NCI-H69 (cell line): Measurements from ENCODE around the gene ZFAND3.
"Not testable (repeated sequence)": the region's sequence is repeated elsewhere in the genome, so short reads cannot be mapped to it uniquely, and the experiment has no call there.

Experiments used
- DNase-seq: peaks from one replicate; lab custom pipeline; 2025; lab: John Stamatoyannopoulos, UW

Gene ZFAND3

DNA sequence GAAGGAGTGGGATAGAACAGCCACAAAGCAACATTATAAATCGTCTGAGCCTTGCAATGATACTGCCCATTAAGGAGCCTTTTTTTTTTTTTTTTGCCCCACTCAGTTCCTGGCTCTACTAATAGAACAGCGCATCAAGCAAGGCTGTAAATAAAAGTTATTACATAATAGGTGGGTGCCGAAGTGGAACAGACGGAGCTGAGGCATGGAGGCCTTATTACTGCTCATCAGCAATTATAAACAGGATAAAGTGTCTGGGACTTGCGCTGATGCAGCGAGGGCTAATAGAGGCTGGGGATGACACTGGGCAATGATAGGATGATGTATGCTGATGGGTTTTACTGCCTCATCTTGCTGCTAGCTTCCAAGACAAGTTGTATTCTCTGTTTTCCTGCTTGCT, 272.1 kb downstream of the ZFAND3 start:
- peak; percentile 93 for DNase-seq

DNA sequence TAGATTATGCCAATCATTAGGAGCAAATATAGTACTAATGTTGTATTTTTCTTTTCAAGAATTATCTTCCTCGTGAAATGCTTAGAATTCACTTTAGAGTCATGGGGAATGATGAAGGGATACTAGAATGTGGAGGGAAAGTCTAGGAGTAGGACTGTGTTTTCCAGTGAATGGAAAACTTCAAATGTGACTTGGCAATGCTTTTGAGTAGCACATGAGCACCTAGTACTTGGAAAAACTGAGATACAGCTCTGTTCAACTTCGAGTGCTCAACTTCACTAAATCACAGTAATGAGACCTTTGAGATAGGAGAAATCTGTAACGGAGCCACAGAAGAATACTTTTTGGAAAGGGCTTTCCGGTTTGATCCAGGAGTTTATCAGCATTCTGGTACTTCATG, 272.9 kb downstream of the ZFAND3 start:
- DNase-seq: no peak

DNA sequence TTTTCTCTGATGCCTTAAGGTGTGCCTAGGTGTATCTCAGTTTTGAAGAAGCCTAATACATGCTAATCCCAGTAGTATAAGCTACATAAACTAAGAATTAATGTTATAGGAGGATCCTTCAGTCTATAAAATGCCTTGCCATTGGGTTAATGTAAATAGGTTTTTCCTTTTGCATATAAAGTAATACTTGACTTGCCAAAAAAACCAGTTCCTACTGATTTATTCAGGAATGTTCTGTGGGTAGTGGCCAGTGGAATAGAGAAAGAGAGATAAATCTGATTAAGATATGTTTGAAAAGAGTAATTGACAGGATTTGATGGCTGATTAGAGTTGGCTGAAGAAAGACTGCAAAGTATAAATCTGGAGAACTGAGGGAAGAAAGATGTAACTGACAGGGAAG, 273.4 kb downstream of the ZFAND3 start:
- DNase-seq: no peak

DNA sequence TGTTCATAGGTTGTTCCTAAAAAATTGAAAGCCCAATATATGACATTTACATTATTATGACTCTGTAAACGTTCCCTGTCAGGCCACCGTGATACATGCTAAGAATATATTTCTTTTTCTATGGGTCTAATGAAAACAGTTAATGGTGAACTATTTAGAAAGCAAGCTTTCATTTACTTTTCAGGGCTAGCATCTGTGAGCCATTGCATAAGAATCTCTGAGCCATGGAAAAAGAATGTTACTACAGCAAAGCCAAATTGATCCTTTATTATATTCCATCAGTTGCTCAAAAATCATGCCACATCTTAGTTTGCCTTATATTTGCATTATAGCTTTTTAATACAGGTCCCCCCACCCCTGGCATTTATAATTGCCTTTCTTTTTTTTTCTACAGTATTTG, 275.5 kb downstream of the ZFAND3 start:
- no peak for DNase-seq

DNA sequence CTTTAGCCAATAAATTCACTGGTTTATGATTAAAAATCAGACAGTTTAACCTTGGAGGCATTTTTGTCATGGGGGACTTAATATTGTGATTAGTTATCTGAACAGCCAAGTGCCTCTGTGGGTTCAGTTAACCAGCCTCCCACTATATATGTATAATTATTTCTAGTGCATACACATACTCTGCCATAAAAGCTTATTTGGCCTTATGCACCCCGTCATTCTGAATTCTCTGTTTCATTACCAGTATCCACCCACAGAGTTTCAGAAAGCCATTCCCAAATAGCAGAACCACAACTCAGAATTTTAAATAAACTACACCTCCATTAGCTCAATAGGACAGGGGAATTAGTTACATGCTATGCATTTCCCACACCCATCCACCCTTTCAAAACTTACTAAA, 279.7 kb downstream of the ZFAND3 start:
- DNase-seq: no peak

DNA sequence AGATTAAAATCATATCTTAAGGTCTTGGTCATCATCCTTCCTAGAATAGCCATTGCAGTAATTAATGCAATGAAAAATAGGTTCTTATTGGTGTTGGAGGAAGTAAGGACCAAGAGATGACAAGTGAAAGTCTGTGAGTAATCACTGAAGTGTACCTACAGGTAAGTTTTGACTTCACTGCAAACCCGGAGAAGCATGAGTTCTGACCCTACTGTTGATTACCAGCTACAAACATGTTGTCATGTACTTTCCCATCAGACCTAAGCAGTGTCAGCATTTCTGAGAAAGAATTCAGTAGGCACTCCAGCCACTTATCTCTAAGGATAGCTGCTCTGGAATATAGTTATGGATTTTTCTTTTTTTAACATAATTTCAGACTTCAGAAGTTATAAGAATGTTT, 280.9 kb downstream of the ZFAND3 start:
- no peak for DNase-seq

DNA sequence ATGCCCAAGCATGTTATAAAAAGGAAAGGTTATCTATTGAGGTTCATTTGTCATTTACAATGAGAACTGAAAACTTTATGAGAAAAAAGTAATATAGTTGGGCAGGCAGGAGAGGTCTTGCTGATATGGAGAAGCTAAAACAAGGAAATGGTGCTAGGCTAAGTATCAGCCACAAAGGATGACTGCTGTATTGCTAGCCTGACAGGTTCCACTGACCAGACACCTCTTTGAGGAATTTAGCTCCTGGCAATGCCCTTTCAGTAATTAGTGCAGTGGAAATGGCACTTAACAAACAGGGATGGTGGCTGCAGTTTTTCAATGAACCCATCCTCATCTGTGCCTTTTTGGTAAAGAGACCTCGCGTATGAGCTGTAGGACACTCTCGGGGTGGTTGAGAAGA, 284.4 kb downstream of the ZFAND3 start:
- DNase-seq: peak; percentile 43

DNA sequence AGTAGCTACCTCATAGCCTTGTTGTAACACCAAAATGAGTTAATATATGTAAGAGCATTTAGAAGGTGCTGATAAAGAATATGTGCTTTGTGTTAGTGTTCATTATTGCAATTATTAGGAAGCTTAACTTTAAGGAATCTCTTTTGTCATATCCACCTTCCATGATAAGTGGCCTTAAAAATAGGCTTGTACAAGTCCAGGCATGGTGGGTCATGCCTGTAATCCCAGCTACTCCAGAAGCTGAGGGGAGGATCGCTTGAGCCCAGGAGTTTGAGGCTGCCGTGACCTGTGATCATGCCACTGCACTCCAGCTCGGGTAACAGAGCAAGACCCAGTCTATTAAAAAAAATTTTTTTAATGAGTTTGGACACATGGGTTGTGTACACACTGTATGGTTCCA, 285.5 kb downstream of the ZFAND3 start:
- DNase-seq: no peak

DNA sequence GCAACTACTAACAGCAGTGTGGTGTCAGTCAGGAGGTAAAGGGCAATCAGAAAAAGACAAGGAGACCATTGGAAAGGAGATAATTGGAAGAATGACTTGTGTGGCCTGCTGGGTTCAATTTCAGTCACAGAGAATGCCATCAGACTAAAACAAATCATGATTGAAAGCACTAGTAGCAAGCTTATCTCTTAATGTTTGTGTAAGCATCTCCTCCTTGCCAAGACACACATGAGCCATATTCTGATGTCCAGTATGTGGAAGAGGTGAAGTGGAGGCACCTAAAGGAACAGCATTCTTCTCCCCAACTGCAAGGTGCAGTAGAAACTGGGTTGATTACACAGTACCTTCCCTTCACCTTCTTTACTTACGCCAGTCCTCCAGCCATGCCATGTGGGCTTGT, 287.5 kb downstream of the ZFAND3 start:
- DNase-seq: peak; percentile 30

DNA sequence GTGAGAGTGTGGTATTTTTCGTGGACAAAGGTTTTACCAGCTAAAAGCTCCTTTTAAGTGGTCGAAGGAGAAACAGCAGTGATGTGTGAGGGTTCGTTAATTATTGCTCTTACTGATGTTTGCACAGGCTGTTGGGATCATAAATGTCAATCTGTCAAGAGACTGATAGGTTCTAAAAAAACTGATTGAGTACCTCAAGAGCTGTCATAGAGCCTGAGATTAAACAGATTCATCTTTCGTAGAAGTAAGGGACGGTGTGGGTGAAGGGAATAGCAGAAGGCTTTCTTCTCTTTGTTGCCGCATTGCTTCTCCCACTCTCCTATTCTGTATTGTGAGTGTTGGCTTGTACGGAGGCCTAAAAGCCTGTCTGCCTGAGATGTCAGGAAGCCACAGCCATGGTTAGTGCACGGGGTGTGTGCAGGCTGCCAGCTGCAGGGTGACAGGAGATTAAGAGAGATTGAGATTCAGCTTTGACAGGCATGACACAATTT, 291.0 kb downstream of the ZFAND3 start:
- peak; percentile 97 for DNase-seq

DNA sequence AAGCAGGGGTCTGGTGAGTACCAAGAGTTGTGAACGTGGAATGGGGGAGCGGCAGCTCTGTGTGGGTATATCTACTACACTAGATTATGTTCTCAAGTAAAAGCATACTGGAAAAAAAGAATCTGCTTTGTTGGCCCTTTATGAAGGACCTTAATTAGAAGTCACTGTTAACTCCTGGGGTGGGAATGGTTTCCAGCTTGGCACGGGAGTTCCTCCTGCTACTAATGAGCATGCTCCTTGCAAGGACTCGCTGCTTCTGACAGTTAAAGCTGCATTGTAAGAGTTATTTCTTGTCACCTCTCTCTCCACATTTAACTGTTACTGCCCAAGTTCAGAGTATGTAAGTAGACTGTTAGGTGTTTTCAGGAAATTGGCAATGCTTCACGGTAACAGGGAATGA, 292.7 kb downstream of the ZFAND3 start:
- DNase-seq: peak; percentile 85

DNA sequence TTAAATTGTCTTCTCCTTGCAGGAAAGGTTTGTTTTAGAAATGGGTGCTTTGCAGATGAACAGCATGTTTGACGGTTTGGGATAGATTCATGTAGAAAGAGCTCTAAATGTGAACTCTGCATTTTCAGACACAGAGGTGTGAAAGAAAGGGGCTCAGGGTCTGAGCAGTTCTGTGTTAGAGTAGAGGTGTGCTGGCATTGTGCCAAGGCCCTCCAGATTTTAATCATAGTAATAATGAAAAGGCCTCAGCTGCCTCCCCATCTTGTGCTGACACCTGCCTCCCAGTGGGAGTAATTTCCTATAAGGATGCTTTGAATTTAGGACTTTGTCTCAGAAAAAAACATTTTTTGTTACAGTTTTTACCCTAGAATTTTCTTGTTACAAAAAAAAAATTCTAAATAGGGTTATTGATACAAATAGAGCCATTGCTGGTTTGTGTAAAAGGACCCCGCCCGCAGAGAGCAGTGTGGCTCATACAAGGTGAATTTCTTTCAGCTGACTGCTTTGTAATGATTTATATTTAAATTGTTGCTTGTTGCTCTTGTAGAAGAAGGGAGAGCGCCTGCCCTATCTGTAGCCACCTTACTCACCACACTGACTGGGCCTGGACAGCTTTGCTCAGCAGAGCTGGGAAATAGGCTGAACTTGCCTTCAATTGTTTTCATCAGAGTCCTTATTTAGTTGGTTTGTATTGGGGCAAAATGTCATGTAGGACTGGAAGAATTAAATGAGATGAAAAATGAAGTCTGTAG, 294.5 kb downstream of the ZFAND3 start:
- peak; percentile 92 for DNase-seq

DNA sequence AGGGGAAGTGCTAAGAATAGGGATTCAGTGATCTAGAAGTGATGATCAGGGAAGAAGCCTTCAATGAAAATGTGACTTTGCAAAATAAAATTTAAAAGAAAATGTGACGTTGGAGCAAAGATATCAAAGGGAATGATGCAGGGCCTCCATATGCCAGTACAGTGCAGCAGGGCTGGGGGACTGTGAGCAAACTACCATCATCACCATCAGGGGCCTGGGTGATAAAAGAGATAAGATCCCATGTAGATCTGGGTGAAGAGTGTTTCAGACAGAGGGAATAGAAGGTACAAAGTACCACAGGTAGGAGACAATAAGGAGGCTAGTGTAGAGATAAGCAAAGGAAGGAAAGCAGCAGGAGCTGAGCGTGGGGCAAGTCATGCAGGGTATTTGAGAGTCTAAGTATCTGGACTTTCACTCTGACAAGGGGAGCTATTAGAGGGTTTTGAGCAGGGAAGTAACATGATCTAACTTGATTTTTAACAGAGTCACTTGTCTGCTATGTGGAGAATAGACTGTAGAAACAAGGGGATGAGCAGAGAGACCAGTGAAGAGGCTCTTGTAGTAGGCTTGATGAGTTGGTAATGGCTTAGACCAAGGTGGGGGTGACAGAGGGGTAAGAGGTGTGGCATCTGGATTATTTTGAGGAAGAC, 295.6 kb downstream of the ZFAND3 start:
- no peak for DNase-seq

DNA sequence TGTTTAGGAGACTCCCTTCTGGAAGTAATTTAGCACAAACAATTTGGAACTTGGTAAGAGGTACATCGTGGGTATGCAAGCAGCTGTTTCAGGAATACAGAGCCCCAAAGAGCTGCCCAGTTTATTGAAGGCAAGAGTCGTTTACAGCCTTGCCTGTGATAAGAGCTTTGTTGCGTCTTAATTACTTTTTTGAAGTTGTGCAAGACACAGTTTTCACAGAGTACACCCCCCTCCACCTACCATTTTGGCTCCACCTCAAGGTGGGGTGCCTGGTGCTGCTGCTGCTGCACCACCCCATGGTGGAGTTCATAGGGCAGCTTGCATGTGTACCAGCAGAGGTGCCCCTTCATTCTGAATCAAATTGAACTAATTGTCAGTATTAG, 296.1 kb downstream of the ZFAND3 start:
- DNase-seq: no peak

DNA sequence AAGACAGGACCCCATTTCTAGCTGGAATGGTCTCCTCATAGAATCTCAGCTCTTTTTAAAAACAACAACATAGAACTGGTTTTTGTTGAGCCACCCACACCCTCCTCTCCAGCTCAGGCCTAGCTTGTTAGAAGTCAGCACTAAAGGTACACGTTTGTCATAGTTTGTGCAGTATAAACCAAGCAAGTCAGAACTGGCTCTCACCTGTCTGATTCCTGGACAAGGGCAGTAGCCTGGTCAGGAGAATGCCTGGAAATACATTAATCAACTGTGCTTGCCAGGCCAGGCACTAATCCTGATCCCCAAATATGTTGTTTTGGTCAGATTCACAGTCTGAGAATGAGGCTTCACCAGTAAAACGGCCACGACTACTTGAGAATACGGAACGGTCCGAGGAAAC, 296.7 kb downstream of the ZFAND3 start:
- no peak for DNase-seq

DNA sequence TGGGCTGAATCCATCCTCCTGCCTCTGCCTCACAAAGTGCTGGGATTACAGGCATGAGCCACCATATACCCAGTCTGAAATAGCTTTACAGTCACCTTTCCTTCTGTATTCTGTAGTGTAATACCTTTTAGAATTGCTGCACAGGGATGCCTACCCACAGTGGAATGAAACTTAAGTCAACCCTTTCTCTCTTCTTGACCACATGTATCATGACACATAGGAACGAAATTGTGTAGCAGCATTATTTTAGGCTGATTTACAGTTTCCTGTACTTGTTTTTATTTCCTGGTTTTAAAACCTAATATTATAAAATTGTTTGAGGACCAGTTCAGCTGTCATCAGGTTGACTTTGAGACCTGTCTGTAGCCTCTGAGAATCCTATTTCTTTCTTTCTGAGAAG, 297.8 kb downstream of the ZFAND3 start:
- no peak for DNase-seq

DNA sequence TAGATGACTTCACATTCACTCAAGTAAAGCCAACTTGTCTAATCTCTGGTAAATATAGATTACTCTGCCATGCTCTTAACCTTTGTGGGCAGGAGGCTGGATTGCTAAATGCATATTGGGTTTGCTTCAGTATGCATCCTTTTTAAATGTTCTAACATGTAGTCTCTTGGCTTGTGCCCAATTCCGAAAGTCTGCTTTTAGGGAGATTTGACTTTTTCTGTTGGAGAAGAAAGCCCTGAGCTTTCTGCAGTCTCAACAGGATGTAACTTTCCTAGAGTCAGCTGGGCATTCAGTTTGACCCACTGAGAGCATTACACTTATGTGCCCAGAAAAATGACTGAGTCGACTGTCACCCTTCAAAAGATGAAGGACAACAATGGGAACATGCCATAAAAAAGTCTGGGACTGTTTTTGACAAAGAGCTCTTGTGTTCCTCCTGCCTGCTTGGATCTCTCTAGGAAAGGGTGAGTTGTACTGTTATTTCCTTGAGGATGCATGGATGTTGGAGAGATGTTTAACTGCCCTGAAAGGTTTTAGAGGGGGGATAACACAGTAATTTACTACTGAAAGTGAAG, 299.4 kb downstream of the ZFAND3 start:
- no peak for DNase-seq

DNA sequence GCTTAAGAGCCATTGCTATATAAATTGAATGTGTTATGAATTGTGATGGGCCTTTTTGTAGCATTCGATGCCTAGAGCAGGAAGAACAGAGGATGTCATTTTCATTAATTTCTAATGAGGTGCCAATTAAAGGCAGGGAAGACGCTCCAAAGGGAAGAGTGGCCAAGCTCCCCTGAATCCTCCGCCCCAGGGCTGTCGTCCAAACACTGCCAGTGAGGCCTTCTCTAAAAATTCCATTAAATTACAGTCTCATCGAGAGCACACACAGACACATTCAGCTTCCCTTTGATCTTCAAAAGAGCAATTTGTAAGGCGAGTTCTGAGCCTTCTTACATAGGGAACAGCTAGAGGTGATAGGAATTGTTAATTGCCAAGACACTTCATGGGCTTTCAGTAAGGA, 300.0 kb downstream of the ZFAND3 start:
- DNase-seq: no peak

DNA sequence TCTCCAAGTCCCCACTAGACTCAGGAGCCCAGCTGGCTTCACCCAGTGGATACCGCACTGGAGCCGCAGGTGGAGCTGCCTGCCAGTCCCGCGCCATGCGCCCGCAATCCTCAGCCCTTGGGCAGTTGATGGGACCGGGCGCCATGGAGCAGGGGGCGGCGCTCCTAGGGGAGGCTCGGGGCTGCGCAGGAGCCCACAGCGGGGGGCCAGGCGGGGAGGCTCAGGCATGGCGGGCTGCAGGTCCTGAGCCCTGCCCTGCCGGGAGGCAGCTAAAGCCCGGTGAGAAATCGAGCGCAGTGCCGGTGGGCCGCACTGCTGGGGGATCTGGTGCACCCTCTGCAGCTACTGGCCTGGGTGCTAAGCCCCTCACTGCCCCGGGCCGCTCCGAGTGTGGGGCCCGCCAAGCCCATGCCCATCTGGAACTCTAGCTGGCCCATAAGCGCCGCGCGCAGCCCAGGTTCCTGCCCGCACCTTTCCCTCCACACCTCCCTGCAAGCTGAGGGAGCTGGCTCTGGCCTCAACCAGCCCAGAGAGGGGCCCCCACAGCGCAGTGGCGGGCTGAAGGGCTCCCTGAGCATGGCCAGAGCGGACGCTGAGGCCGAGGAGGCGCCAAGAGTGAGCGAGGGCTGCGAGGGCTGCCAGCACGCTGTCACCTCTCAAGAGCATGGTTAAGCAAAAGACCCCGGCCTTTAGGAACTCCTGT, 304.8 kb downstream of the ZFAND3 start:
- not testable (repeated sequence) for DNase-seq

DNA sequence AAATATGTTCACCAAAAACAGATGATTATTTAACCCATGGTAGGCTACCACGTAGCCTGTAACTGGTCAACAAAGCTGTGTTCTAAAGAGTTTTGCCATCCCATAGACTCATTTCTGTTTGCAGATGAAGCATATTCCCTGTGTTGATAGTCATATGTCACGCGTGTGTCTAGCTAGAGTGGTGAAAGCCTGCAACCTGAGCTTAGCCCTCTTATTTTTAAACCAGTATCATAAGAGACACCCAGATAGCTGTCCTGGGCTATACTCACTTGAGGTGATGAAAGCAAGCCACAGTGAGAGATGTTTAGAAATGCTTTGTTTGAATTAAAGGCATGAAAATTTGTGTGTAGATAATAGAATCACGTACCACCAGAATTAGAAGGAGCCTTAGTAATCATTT, 307.8 kb downstream of the ZFAND3 start:
- no peak for DNase-seq

DNA sequence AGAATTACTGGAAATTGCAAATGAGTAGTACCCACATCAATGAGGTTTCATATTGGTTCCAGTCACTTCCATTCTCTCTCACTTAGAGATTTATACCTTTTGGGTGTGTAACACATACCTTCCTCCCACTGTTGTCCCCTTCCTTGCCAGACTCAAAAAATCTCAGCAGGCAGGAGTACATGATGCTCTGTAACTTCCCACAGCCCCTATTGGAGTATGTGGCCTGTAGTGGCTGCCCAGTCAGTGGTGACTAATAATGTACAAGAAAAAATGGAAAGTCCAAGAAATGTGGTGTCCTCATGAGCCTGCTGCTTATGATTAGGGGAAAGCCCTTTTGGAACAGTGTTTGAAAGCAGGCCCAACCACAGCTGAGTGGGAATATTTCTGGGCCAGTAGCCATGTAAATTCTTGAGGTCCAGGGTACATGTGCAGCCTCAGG, 312.0 kb downstream of the ZFAND3 start:
- no peak for DNase-seq

DNA sequence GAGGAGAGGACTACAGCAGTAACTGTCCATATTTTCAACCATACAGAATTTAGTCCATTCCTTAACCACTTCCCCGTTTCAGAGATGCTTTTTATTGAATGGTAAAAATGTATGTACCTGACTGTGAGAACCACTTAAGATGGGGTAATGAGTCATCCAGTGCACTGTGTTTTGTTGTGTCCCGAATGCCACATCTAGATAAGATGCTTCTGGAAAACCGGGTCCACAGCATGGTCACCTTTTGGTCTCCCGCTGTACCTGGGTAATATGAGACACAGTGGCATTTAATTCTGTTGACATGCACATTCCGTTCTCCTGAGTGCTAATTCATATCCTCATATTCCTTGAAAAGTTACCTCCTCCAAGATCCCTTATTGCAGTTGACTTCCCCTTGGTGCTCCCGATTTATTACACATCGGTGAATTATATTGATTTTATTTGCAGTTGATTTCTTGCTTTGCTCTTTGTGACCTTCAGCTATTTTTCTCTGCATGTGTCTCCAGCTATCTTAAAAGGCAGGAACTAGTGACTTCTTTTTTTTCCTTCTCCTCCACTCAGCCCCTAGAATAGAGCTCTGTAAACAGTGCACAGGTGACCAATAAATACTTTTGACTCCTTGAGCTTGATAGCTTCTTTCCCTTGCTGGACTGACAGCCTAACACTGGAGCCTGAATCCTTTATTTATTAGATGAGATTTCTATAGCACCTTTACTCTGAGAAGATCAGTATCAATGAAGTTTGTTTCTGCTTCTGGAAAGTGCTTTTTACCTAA, 314.6 kb downstream of the ZFAND3 start:
- DNase-seq: no peak
